T-helper 1 cell (primary cell): ENCODE results near the gene E2F4.
A peak's percentile ranks its signal among the peaks of the same experiment; 100 is the strongest.

Source experiments
- DNase-seq, 5 donors: peaks; one replicate each; pipeline ENCODE4 v3.0.0-alpha.2; 2012 to 2020
- total RNA-seq, 4 donors: gene quantifications; one replicate each; lab custom pipeline; 2026; lab: John Stamatoyannopoulos, UW

Gene E2F4, protein sequence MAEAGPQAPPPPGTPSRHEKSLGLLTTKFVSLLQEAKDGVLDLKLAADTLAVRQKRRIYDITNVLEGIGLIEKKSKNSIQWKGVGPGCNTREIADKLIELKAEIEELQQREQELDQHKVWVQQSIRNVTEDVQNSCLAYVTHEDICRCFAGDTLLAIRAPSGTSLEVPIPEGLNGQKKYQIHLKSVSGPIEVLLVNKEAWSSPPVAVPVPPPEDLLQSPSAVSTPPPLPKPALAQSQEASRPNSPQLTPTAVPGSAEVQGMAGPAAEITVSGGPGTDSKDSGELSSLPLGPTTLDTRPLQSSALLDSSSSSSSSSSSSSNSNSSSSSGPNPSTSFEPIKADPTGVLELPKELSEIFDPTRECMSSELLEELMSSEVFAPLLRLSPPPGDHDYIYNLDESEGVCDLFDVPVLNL
- 58.6 to 71.3 (median 58.9) reads per million in 4 donors for total RNA-seq

- peak; percentile 73 to 93 (median 77) for DNase-seq
Measured at GRCh38 chr16:67191995-67192681, at the start of gene E2F4. TSS of gene E2F4 (plus strand) at chr16:67192155. CDS start at chr16:67192228, 73 bp downstream.

GRCh38 chr16:67142342-67142741 is 49.6 kb upstream of the E2F4 start:
- no peak for DNase-seq

- no peak for DNase-seq
Measured at GRCh38 chr16:67144943-67145342, 47.0 kb upstream of the E2F4 start.

DNA sequence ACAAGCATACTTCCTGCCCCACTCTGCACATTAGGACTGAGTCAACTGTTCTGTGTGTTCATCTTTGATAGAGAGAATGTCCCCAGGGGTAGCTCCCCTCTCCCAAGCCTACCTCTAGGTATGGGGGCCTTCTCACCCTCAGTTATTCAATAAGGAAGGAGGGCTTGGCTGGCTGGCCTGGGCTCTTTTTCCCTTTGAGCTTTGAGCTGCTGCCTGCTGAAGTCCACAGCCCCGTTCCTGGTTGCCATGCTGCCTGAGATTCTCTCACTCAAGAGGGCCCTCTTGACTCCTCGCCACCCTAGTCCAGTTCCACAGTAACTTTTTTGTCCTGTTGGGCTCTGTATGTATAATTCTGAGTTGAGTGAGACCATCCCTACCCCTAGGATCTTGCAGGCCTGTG is 46.2 kb upstream of the E2F4 start:
- no peak for DNase-seq

- no peak for DNase-seq
Measured at GRCh38 chr16:67146523-67147357, 45.2 kb upstream of the E2F4 start.

GRCh38 chr16:67147437-67148140 is 44.4 kb upstream of the E2F4 start:
- no peak for DNase-seq

- DNase-seq = no peak
Measured at GRCh38 chr16:67148221-67148620, 43.7 kb upstream of the E2F4 start.

GRCh38 chr16:67148656-67149275 is 43.2 kb upstream of the E2F4 start:
- no peak for DNase-seq

DNA sequence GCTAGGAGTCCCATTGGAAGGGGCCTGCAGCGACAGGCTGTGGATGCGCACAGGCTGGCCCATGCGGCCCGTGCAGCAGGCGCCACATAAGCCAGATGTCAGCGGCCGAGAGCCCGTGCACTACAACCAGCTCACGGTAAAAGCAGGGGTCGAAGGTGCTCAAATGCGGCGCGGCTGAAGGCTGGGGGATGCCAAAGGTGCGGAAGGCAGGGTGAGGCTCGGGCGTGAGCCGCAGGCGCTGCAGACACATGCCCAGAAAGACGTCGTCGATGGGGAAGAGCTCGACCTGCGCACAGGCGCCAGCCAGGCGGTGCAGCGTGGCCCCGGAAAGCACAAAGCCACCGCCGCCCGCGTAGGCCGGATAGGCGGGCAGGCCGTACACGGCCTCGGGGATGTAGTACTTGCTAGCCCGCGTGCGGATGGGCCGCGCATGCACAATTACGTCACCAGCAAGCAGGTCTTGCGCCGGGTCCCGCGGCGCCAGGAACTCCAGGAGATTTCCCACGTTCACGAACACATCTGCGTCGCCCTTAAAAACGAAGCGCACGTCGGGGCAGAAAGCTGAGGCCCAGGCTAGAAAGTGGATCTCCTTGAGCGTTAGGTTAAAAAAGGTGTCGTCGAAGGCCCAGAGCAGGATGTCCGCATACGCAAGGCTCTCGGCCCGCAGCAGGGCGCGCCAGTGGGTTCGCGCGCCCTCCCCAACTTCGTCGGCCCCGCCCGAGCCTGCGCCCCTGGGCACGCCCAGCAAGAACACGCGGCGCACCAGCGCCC is 42.5 kb upstream of the E2F4 start:
- DNase-seq = no peak

GRCh38 chr16:67150047-67150832 is 41.7 kb upstream of the E2F4 start:
- DNase-seq = peak in 2 of 5 donors; percentile 34 to 71

GRCh38 chr16:67150833-67151396 is 41.0 kb upstream of the E2F4 start, which contains the start of gene B3GNT9:
TSS of gene B3GNT9 (minus strand) at chr16:67150998. CDS start at chr16:67150485, 513 bp downstream.
- peak in 1 of 5 donors; percentile 70 for DNase-seq

DNA sequence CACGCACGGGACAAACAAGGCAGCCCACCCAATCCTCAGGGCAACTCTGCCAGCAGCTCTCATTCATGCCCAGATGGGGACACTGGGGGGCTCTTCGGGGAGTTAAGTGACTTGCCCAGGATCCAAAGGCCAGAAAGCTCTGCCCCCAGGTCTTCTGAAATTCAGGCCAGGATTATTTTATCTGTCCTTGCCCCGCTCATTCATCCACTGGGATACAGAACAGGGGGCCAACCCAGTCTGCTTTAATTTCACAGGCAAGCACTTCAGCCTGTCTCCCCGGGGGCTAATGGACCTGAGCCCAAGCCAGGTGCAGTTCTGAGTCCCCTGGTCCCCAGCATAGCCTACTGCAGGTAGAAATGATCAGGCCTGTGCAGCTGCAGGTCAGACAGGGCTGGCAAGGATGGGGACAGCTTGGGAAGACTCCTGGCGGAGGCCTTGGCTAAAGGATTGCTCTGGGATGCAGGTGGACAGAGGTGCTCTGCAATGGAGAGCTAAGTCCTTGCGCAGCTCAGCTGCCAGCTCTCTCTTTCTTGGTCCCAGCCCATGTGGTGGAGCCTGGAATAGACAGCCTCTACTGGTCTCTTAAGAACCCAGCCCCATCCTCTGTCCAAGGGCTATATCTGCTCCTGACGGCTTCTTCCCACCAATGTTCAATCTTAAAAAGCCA is 40.4 kb upstream of the E2F4 start:
- DNase-seq = no peak

DNA sequence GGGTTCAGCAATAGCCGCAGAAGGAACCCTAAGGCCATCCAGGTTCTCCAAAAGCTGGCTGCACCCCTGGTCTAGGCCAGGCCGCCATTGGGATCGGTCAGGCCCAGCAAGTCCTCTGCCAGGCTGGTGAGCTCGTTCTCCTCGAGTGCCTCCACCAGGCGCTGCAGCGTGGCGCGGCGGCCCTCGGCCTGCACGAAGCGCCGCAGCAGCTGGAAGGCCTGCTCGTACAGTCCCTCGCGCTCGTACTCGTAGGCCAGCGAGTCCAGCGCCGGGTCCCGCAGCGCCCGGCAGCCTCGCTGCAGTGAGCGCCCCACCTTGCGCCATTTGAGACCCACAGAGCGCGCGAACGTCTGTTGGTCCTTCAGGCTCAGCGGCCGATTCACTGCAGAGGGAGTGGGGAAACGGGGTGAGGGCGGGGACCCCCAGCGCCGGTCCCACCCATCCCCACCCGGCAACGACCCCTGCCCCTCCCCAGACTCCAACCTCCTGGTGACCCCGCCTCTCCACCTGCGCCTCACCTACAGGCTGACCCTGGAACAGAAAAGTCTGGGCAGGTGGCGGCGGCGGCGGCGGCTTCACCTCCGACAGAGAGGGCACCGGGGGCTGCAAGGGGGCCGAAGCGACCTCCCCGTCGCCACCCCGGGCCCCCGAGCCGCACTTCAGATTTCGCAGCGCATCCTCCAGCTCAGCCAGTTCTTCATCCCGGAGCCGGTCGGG is 37.2 kb upstream of the E2F4 start:
- DNase-seq = no peak

DNA sequence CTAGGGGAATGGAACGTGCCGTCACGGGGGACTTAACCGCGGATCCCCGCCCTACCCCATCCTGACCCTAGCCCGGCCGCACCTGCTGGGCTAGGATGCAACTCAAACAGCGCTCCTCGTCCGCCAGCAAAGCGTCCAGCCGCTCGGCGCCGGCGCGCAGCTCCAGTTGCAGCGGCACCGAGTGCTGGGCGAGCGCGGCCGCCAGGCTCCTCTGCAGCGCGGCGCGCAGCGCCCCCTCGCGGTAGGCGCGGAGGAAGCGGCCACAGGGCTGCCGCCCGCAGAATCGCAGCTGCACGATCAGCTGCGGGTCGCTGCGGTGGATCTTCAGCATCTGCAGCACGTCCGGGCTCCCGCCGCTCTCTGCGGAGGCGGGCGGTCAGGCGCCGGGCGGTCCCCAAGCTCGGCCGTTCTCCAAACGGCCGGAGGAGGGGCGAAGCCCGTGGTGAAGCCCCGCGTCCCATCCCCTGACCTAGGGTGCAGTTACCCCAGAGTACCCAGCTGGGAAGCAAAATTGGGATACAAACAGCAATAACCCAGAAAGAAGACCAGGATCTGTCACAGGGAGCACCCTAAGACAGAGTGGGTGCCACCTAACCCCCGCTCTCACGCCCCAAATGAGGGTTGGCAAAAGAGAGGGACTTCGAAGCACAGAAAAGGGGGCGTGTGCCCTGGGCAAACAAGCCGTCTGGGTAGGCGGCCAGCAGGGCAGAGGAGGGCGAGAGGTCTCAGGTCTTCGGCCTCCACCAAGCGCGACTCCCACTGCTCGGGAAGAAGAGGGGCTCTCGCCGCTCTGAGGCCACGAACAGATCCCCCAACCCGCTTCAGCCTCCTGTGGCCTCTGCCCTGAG is 36.4 kb upstream of the E2F4 start:
- DNase-seq = peak; percentile 64 to 81 (median 68)

DNA sequence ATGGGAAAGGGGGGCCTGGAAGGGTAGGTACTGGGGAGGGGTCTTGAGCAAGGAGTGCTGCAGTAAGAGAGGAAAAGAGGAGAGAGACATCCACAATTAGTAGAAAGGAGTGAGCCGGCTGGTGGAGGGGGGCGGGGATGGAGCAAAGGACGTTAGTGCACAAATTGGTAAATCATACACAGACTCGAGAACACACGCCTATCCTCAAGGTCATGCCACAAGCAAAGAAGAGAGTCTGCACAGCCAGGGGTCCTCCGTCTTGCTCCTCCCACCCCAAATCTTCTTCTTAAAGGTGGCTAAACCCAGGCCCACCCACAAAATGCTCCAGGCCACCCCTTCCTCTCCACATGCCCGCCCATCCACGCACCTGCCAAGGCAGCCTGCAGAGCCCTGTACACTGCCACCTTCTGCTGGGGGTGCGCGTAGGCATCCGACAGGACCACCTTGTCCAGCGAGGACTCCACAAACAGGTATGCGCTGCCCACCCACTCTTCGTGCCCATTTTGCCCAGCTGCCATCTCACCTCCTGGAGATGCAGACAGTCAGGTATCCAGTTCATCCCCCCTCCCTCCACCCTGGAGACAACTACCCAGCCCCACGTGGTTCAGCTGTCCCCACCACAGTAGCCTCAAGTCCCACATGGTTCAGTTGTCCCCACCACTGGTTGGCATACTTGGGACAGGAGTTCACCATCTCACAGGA is 35.7 kb upstream of the E2F4 start:
- no peak for DNase-seq

DNA sequence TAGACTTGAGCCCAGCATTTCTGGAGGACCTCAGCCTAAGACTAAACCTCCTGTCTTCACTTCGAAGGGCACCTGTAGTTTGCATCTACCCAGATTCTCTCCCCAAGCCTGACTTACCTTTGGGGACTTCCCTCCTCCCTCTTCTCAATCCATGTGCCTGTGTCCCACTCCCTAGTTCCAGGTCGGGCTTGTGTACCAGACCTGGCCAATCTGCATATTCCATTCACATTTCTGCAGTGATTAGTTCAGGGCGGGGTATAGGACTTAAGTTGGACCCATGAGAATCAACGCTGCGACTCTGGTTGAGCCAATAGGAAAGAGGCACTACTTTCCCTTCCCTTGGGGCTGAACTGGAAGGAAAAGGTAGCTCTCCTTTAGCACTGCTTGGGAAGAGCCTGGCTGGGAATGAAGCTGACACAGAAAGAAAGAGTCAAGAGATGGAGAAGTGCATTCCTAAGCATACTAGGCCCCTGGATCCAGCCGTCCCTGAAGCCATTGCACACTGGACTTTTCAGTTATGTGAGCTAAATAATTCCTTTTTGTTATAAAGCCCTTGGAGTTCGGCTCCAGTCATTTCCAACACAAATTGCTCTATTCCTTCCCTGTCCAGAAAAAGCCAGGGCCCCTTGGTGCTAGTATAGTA is 34.7 kb upstream of the E2F4 start:
- no peak for DNase-seq
